ENCODE results near the gene IL27RA. TPM values are rescaled to one million over a fixed set of nuclear protein-coding genes. Genes with fewer than 3 reads are reported as not detected.
"Not testable (repeated sequence)": the region's sequence is repeated elsewhere in the genome, so short reads cannot be mapped to it uniquely, and the experiment has no call there.

IL27RA gene
- polyA plus RNA-seq, 2 of the 4 experiments (the other 2 are of a cell fraction): 3.0 to 4.5 TPM

- POLR2A ChIA-PET: interaction anchor here (0.6 to 1.7 kb wide), 6 partner anchors 9 to 1010 kb away, joined by 3 to 6 read pairs (median 4); partner anchors contain the start of gene RFX1
- Histone ChIP-seq H3K4me1 (peaks cover 4% of the 10 kb centered on the region; the same call in 1 of the 3 replicates), H3K4me3 (peak overlapping the region; percentile 69), H3K4me2 (peak overlapping the region; percentile 94), H3K9me3 (no peaks in the 10 kb centered on the region), H3K27ac (peak overlapping the region; percentile 88)
- FAIRE-seq (no peak), DNase-seq (ENCODE audit: low read depth in 1 of 2, low spot score in 1 of 2) (no peak), ATAC-seq (peak in 1 of 2 experiments; percentile 28; a peak in 2 of 6 replicates)
- CTCF ChIA-PET: interaction anchor here (0.7 to 4.3 kb wide), 16 partner anchors 9 to 150 kb away, joined by 3 to 22 read pairs (median 6); partner anchors contain the start of gene MISP3
- TF ChIP-seq HOXB13 (CRISPR knock-in tag; IDR thresholded peaks at IDR 0.05; ENCODE audit: low read depth) (no peak), KDM5A (IDR thresholded peaks at IDR 0.05) (no peak)
- WGBS (ENCODE audit: missing lambda C conversion rate): 53% methylated on average over 8 of the region's 20 CpGs
Observed at GRCh38 chr19:14030997-14031718, 404 bp upstream of the IL27RA start.

- FAIRE-seq: no peak
- ChIA-PET CTCF (interaction anchor here (1.4 to 4.3 kb wide), 3 partner anchors 9 to 39 kb away, joined by 4 to 22 read pairs (median 7); partner anchors contain the start of gene MISP3), POLR2A (no interaction called here)
- Histone ChIP-seq H3K4me2 (no peak overlapping the region), H3K9me3 (no peaks in the 10 kb centered on the region), H3K4me3 (no peak overlapping the region), H3K27ac (no peak overlapping the region), H3K4me1 (peaks cover 4% of the 10 kb centered on the region; the same call in 1 of the 3 replicates)
- 100% methylated on average over 2 of the region's 2 CpGs for whole genome bisulfite sequencing (ENCODE audit: missing lambda C conversion rate)
- ATAC-seq: no peak
- no peak for DNase-seq (ENCODE audit: low read depth in 1 of 2, low spot score in 1 of 2)
- 0 out of 2 replicates have a peak, but pooled peaks have one; percentile 69 for TF ChIP-seq KDM1A (IDR thresholded peaks at IDR 0.05; ENCODE audit: low read depth)
- TF ChIP-seq CEBPB (IDR thresholded peaks at IDR 0.05): no peak
- peak; percentile 74 for TF ChIP-seq ZFP36 (IDR thresholded peaks at IDR 0.05; ENCODE audit: borderline replicate concordance, partially characterized antibody)
Observed at GRCh38 chr19:14033946-14034345, 2.4 kb downstream of the IL27RA start.

- H3K9me3 ChIP-seq; POLR2A ChIA-PET; H3K4me2 ChIP-seq; ATAC-seq; H3K27ac ChIP-seq; FAIRE-seq; H3K4me3 ChIP-seq; H3K4me1 ChIP-seq; DNase-seq (ENCODE audit: low read depth in 1 of 2, low spot score in 1 of 2): not testable (repeated sequence)
- CTCF ChIA-PET: interaction anchor here (1.0 to 1.8 kb wide), 3 partner anchors 12 to 22 kb away, joined by 3 to 4 read pairs (median 3); no protein-coding TSS in a partner anchor
- 83% methylated on average over 12 of the region's 12 CpGs for WGBS (ENCODE audit: missing lambda C conversion rate)
Observed at GRCh38 chr19:14035159-14035558, 3.6 kb downstream of the IL27RA start.

GRCh38 chr19:14035706-14036105 lies 4.1 kb downstream of the IL27RA start:
- no peak for FAIRE-seq
- CTCF ChIA-PET: interaction anchor here (0.7 to 1.8 kb wide), 4 partner anchors 17 to 153 kb away, joined by 3 to 4 read pairs (median 4); no protein-coding TSS in a partner anchor

More at GRCh38 chr19:14035706-14036105, 4.1 kb downstream of the IL27RA start:
- WGBS (ENCODE audit: missing lambda C conversion rate): 77% methylated on average over 7 of the region's 7 CpGs
- no peak for ATAC-seq
- Histone ChIP-seq H3K4me2 (no peak overlapping the region), H3K27ac (no peak overlapping the region), H3K4me3 (no peak overlapping the region), H3K9me3 (no peaks in the 10 kb centered on the region), H3K4me1 (peaks cover 4% of the 10 kb centered on the region; the same call in 1 of the 3 replicates)
- TF ChIP-seq HOXA7 (CRISPR knock-in tag; IDR thresholded peaks at IDR 0.05) (no peak), RARB (CRISPR knock-in tag; IDR thresholded peaks at IDR 0.05) (no peak), RNF2 (IDR thresholded peaks at IDR 0.05; ENCODE audit: borderline replicate concordance, low read depth) (no peak), CEBPB (IDR thresholded peaks at IDR 0.05) (no peak), ATOH8 (CRISPR knock-in tag; IDR thresholded peaks at IDR 0.05; ENCODE audit: low read depth) (no peak), EHF (CRISPR knock-in tag; IDR thresholded peaks at IDR 0.05) (no peak), JUNB (IDR thresholded peaks at IDR 0.05) (no peak), PHF8 (IDR thresholded peaks at IDR 0.05; ENCODE audit: borderline replicate concordance, low read depth) (no peak), KDM5A (IDR thresholded peaks at IDR 0.05) (no peak), FOSB (CRISPR knock-in tag; IDR thresholded peaks at IDR 0.05) (no peak), RFX5 (IDR thresholded peaks at IDR 0.05) (no peak), MAX (IDR thresholded peaks at IDR 0.05) (no peak), BHLHE40 (IDR thresholded peaks at IDR 0.05; ENCODE audit: low read depth, low read length) (no peak), EP300 (IDR thresholded peaks at IDR 0.05) (no peak), MYC (IDR thresholded peaks at IDR 0.05; ENCODE audit: borderline replicate concordance, low read length) (no peak)
- TF ChIP-seq, protein P1, sequence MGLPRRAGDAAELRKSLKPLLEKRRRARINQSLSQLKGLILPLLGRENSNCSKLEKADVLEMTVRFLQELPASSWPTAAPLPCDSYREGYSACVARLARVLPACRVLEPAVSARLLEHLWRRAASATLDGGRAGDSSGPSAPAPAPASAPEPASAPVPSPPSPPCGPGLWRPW (IDR thresholded peaks at IDR 0.05): no peak
- TF ChIP-seq, protein P2, sequence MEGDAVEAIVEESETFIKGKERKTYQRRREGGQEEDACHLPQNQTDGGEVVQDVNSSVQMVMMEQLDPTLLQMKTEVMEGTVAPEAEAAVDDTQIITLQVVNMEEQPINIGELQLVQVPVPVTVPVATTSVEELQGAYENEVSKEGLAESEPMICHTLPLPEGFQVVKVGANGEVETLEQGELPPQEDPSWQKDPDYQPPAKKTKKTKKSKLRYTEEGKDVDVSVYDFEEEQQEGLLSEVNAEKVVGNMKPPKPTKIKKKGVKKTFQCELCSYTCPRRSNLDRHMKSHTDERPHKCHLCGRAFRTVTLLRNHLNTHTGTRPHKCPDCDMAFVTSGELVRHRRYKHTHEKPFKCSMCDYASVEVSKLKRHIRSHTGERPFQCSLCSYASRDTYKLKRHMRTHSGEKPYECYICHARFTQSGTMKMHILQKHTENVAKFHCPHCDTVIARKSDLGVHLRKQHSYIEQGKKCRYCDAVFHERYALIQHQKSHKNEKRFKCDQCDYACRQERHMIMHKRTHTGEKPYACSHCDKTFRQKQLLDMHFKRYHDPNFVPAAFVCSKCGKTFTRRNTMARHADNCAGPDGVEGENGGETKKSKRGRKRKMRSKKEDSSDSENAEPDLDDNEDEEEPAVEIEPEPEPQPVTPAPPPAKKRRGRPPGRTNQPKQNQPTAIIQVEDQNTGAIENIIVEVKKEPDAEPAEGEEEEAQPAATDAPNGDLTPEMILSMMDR (IDR thresholded peaks at IDR 0.05): no peak
- no peak for DNase-seq (ENCODE audit: low read depth in 1 of 2, low spot score in 1 of 2)
- POLR2A ChIA-PET: no interaction called here

Measured in A549 (cell line).